HL-60 (cell line): ENCODE data around the gene UBTD1.

ENCODE experiments used
- GABPA ChIP-seq: IDR thresholded peaks from 2 replicates; pipeline ENCODE4 v1.6.1; 2012; ENCODE audit warnings: low read depth
- TF ChIP-seq, protein P1 (sequence below): IDR thresholded peaks from one replicate; pipeline ENCODE4 v1.5.1; 2011; ENCODE audit warnings: low read length, control low read depth, inconsistent platforms; ENCODE audit not compliant: insufficient read depth

DNA sequence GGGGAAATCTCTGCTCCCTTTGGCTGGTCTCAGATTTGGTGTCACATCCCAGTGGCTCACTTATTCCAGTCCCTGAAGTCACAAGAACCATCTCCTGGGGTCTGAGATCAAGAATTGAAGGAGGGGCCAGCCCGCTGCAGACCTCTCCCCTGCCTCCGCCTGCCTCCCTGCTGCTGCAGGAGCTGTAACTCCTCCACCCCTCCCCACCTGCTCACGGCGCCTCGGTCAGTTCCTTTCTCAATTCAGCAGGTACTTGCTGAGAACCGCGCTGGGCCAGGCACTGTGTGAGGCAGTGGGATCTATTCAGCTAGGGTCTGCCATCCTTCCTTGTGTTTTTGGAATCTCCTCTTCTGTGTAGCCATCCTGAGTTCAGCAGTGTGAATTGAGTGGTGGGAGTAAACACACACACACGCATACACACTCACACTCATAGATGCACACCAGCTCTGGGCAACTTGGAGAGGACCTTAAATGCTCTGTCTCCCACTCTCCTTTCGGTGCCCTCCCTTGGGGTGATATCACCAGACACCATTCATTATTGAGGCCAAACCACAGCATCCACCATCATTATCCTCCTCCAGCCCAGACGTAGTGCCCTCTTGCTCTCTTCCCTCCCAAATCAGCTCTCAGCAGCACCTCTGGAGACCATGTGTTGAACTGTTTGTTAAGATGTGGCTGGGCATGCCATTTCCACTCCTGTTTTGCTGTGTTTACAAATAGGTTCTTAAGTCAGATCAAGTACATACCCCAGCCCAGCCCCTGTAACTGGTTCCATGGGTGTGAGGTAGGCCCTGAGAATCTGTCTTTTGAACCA, 51.8 kb downstream of the UBTD1 start:
- TF ChIP-seq, protein P1, sequence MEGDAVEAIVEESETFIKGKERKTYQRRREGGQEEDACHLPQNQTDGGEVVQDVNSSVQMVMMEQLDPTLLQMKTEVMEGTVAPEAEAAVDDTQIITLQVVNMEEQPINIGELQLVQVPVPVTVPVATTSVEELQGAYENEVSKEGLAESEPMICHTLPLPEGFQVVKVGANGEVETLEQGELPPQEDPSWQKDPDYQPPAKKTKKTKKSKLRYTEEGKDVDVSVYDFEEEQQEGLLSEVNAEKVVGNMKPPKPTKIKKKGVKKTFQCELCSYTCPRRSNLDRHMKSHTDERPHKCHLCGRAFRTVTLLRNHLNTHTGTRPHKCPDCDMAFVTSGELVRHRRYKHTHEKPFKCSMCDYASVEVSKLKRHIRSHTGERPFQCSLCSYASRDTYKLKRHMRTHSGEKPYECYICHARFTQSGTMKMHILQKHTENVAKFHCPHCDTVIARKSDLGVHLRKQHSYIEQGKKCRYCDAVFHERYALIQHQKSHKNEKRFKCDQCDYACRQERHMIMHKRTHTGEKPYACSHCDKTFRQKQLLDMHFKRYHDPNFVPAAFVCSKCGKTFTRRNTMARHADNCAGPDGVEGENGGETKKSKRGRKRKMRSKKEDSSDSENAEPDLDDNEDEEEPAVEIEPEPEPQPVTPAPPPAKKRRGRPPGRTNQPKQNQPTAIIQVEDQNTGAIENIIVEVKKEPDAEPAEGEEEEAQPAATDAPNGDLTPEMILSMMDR: no peak
- TF ChIP-seq GABPA: no peak
